Bone marrow (tissue), 2 donors: ENCODE data around the gene CASP8AP2.
A peak's percentile ranks its signal among the peaks of the same experiment; 100 is the strongest.
"Not testable (repeated sequence)": the region's sequence is repeated elsewhere in the genome, so short reads cannot be mapped to it uniquely, and the experiment has no call there.

Experiments
- DNase-seq, 2 donors: peaks; one replicate each; lab custom pipeline; 2025; lab: John Stamatoyannopoulos, UW

The CASP8AP2 gene

DNA sequence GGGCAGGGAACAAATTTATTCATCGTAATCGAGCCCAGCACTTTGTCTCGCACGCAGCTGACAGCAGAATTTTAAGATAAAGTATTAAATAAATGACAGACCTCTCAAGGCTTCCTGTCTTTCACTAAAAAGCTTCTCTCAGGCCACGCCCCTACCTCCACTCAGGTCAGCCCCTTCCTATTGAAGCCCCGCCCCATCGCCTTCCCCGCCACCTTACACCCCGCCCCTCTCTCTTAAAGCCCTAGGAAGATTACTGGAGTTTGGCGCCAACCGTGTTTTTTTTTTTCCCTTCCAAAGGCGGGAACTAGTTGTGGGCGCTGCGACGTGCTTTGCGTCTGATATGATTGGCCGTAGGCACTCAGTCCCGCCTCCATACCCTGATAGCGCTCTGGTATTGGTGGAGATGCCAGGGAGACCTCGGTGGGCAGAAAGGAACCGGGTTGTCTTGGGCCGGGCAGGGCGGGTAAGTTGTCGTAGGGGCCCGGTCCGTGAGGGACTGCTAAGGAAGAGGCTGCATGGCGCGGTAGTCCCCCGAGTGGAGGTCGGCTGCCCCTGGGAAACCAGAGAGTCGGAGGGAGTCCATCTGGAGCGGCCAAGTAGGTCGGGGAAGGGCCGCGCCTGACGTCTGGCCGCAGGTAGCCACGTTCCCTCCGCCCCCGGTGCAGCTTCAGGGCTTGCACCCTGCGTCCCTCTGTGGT, at the start of gene CASP8AP2:
Gene CASP8AP2, plus strand, starts transcription at position 409 of the 698 bp plus-strand sequence.
- DNase-seq: peak; percentile 67 to 99

DNA sequence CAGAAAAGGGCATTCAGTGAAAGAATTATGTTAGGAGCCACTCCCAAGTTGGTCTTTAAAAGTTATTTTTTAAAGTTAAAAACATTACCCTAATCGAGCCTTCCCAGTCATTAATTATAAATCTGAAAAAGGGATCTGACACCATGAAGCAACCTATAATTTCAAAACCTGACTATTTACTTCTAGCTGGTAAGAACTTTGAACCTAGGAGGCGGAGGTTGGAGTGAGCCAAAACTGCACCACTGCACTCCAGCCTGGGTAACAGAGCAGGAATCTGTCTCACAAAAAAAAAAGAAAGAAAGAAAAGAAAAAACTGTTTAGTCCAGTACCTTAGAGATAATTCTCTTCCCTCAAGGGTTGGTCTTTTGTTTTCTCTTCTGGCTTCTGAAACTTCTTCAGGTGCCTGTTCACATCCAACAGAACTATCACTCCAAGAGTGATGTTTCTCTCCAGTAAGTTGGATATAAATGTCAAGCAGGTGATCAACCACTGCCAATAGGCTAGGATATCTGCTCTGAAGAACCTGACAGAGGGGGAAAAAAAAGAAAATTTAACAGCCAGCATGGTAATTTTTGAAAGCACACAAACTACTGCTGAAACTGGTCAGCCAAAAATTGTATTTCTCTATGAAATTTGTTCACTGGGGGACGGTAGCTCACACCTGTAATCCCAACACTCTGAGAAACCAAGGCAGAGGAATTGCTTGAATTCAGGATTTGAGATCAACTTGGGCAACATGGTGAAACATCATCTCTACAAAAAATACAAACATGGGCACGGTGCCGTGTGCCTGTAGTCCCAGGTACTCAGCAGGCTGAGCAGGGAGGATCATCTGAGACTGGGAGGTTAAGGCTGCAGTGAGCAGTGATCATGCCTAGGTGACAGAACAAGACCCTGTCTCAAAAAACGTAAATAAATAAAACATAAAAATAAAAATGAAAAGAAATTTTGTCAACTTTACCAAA, 48.3 kb upstream of the CASP8AP2 start:
- no peak for DNase-seq

DNA sequence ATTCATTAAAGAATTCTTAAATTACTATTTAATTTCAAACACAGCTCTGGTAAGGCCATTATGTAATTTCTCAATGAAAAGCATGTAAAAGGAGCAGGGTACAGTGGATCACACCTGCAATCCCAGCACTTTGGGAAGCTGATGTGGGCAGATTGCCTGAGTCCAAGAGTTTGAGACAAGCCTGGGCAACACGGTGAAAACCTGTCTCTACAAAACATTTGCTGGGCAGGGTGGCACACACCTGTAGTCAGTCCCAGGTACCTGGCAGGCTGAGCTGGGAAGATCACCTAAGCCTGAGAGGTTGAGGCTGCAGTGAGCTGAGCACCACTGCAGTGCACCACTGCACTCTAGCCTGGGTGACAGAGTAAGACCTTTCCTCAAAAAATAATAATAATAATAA, 47.5 kb upstream of the CASP8AP2 start:
- no peak for DNase-seq

DNA sequence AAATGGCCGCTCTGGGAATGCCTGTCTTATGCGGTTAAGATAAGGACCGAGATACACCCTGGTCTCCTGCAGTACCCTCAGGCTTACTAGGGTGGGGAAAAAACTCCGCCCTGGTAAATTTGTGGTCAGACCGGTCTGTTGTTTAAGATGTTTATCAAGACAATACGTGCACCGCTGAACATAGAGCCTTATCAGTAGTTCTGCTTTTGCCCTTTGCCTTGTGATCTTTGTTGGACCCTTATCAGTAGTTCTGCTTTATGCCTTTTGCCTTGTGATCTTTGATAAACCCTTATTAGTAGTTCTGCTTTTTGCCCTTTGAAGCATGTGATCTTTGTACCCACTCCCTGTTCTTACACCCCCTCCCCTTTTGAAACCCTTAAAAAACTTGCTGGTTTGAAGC, 46.4 kb upstream of the CASP8AP2 start:
- not testable (repeated sequence) for DNase-seq

DNA sequence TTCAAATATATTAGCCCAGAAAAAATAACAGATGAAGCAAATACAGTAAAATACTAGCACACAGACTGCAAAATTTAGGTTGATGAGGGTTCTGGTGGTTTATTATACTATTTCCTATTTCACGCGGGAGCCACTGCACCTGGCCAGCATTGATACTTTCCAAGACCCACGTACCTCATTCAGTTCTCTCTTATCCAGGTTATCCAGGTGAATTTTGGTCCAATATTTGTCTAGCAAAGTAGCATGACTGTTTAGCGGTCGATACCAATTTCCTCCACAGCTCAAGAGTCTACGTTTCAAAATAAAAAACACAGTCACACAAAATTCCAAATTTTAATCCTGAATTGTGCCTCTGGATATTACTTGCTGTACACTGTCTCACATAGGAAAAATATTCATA, 44.8 kb upstream of the CASP8AP2 start:
- no peak for DNase-seq

DNA sequence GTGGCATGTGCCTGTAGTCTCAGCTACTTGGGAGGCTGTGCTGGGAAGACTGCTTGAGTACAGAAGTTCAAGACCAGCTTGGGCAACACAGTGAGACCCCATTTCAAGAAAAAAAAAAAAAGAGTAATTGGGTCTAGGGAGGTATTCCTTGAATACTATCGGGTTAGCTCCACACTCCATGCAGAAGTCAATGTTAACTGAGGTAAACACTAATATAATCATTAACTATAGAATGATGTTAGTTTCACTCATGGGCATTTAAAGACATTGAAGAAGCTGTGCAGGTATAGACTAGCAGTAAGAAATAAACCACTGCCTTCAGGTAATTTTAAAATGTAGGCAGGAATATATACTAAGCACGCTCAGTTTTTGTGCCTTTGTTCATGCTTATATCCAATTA, 42.7 kb upstream of the CASP8AP2 start:
- no peak for DNase-seq

DNA sequence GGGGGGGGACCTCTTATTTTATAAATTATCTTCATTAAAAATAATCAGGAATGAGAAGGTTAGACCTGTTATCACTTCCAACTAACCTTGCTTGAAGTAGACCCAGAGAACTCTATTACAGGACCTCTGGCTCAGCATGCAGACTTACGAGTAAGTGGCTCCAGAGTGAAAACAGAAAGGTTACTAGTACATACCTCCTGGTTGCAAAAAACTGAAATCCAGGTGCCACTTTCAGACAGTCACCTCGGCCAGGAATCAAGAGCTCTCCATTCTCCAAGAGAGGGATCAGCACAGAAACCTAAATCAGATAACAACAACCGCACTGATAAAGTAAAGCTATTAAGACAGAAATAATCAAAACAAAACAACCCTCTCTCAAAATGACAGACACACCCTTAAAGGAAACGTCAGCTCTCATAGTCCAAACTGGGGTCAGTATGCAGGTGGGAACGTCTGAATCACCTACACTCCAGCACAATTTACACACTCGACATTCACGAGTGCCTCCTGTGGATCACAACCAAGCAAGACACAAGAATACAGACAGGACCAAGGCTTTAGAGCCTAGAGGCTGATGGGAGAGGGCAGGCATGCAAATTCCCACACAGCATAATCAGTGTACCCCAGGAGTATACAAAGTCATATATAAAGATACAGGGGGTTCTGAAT, 41.9 kb upstream of the CASP8AP2 start:
- no peak for DNase-seq

DNA sequence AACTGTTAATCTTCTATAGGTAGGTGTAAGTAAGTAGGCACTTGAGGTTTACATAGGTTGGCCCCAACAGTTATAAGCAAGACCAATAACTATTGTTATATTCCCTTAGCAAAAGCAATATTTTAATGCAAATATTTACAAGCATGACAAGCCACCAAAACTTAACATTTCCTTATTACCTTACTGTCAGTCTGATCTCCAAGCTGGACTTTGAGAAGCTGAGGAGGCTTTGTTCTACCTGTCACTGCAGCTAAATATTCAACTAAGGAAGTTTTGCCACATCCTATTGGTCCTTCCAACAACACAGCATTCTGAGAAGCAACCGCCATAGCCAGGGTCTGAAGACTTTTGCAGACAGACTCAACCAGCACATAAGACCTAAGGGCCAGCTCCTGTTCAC, 39.7 kb upstream of the CASP8AP2 start:
- no peak for DNase-seq

DNA sequence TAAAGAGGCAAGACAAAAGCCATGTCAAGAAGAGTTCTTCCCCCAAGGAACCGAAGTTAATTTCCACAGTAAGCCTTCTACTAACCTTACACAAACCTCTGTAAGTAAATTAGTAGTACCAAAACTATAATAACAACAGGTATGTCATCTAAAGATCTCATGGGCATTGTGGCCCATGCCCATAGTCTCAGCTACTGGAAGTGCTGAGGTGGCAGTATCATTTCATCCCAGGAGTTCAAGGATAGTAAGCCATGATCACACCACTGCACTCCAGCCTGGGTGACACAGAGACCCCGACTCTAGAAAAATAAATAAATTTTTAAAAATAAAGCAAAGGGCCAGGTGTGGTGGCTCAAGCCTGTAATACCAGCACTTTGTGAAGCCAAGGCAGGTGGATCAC, 39.3 kb upstream of the CASP8AP2 start:
- DNase-seq: no peak

DNA sequence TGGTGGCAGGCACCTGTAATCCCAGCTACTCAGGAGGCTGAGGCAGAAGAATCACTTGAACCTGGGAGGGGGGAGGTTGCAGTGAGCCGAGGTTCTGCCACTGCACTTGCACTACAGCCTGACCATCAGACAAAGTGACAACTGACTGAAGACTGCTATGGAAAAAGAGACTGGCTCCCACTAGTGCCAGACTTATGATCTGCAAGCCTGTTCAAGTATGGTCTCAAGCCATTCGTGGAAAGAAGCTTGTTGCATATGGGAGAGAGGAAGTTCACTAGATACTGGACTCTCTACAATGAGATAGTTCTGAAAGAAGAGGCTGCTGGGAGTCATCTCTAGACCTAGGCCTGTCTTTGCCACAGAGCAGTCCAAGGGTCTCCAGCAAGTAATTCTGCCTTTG, 36.8 kb upstream of the CASP8AP2 start:
- DNase-seq: peak in 1 of 2 donors; percentile 32

DNA sequence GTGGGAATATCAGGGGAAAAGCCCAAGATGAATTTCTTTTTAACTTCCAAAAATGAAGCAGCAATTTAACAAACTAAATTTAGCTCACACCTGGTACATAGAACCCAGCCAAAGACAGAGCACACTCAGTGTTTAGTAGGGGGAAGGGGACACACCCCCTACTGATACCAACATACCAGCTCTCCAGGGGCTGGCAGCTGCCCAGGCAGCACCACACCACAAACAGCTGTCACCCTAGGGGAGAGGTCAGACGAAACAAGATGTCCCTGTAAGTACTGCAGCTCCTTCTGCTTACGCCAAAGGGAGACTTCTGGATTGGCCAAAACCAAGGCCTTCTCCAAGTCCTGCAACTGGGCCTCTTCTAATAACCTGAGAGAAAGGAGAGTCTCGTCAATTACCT, 36.1 kb upstream of the CASP8AP2 start:
- no peak for DNase-seq

DNA sequence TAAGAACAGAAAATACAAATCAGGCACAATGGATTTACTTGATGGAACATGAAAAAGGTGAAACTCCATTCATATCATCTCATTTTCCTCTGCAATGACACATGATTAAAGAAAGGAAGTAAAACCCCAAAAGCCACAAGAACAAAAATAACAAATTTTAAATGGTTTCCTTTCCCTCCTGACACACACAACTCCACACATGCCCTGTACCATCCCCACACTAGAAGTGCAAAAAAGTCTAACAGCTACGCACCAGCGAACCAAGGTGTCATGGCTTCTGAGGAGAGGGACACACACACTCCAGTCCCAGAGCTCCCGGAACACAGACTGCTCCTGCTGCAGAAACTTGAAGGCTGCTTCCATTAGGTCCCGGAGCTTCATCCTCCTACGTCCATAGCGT, 35.4 kb upstream of the CASP8AP2 start:
- DNase-seq: peak in 1 of 2 donors; percentile 22

DNA sequence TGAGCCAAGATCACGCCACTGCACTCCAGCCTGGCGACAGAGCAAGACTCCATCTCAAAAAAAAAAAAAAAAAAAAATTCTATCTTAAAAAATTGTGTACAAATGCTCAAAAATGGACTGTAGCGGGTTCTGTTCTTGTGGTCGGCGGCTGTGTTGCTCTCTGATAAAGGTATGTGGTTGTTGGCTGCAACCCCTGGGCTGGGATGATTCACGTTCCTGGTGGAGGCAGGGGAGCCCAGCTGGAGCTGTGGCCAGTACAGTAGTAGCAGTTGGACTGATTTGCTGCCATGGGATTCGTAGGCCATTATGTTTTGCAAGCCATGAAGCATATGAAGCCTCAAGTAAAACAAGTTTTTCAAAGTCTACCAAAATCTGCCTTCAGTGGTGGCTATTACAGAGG, 32.4 kb upstream of the CASP8AP2 start:
- no peak for DNase-seq

DNA sequence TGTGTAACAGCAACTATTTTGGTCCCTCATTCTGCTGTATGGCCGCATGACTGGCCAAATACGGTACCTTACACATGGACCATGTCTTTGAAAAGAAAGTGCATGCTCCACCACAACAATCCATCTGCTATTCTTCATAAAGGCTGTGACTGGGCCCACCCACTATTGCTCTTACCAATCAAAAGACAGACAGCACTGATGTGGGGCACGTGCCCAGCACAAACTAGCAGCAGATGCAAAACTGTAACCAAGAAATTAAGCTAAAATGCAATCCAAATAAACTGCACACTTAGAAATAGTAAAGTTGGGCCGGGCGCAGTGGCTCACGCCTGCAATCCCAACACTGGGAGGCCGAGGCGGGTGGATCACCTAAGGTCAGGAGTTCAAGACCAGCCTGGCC, 30.6 kb upstream of the CASP8AP2 start:
- no peak for DNase-seq

DNA sequence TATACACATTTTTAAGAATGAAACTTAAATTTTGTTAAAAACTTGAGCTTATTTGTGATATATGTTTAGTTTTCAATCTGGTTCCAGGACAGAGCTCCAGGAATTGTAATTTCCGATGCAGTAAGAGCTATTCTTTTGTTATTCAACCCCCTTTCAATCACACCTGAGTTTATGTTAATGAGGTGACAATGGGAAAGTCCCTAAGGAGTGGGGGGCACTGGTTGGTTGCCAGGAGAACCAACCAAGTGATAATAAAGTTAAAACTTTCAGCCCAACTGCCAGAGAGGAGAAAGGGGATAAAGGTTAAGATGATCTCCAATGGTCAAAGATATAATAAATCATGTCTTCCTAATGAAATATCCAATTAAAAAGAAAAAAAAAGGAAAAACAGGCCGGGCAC, 29.9 kb upstream of the CASP8AP2 start:
- no peak for DNase-seq

DNA sequence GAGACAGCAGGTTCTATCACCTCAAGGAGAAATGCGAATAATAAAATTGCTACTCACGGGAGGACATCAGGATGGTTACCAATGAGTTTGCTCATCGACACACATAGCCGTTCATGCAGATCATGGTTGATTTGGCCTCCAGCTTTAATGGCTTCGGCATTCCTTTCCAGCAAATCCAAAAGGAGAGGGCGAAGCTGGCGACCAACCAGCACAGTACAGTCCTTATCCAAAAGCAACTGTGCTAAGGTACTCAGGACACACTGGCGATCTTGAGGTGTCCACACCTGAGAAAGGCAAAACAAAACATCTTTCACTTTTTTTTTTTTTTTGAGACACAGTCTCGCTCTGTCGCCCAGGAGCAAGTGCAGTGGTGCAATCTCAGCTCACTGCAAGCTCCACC, 26.4 kb upstream of the CASP8AP2 start:
- DNase-seq: no peak

DNA sequence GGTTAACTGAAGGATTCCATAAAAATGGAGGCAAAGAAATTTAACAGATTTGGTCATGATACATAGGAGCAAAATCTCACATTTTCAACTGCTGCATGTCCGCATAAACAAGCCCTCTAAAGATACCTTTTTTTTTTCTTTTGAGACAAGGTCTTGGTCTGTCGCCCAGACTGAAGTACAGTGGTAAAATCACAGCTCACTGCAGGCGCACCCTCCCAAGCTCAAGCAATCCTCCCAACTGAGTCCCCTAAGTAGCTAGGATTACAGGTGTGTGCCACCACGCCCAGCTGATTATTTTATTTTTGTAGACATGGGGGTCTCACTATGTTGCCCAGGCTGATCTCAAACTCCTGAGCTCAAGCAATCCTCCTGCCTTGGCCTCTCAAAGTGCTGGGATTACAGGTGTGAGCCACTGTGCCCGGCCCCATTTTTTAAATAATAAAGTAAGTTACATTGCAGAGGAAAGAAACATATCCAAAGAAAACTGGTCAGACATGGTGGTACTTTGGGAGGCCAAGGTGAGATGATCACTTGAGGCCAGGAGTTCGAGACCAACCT, 23.8 kb upstream of the CASP8AP2 start:
- no peak for DNase-seq

DNA sequence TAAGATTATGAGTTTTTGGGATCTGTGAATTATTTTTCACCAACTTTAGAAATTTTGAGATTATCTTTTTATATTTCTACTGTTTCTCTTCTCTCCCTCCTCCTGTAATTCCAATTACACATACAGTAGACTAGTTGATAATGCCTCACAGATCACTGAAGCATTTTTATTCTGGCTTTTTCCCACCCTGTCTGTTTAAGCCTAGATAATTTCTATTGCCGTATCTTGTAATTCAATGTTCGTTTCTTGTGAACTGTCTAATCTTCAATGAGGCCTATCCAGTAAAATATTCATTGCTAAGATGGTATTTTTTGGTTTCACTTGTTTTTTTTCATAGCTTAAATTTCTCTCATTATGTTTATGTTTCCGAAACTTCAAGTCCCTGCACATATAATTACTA, 22.1 kb upstream of the CASP8AP2 start:
- no peak for DNase-seq

DNA sequence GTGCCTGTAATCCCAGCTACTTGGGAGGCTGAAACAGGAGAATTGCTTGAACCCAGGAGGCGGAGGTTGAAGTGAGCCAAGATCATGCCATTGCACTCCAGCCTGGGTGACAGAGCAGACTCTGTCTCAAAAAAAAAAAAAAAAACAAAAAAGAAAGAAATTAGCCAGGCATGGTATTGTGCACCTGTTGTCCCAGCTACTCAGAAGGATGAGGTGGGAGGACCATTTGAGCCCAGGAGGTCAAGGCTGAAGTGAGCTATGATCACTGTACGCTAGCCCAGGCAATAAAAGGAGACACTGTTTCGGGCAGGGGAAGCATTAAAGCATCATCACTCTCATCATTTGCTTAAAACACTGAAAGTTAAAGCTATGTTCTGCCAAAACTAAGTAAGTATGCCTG, 16.3 kb upstream of the CASP8AP2 start:
- not testable (repeated sequence) for DNase-seq

DNA sequence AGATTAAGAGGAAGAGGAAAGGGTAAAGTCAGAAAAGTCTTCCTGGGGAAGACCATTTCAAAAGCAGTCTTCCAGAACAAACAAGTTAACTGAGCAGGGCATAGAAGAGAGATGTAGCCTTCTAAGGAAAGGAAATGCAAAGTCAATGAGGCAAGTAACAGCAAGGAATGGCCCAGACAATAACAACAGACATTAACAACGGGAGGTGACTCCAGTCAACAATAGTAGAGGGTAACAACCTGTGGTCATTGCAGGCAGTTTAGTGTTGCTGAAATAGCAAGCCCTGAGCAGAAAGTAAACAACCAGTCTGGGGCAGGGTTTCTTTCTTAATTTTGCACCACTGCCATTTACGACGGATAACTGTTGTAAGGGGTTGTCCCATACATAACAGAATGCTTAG, 12.2 kb upstream of the CASP8AP2 start:
- DNase-seq: no peak

DNA sequence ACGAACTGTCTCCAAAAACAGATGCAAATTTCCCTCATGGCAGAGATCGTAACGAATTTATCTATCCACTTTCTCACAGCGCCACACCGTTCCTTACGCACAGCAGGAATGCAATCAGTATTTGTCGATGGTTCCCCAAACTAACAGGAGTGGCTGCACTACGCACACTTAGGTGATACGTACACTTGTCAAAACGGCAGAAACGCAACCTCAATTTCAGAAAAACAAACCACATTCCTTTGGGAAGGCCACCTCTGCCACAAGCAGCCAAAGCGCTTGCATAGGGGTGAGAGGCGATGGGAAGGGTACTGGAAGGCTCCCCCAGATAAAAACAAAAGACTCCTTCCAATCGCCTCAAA, 10.7 kb upstream of the CASP8AP2 start:
- DNase-seq: peak in 1 of 2 donors; percentile 42

DNA sequence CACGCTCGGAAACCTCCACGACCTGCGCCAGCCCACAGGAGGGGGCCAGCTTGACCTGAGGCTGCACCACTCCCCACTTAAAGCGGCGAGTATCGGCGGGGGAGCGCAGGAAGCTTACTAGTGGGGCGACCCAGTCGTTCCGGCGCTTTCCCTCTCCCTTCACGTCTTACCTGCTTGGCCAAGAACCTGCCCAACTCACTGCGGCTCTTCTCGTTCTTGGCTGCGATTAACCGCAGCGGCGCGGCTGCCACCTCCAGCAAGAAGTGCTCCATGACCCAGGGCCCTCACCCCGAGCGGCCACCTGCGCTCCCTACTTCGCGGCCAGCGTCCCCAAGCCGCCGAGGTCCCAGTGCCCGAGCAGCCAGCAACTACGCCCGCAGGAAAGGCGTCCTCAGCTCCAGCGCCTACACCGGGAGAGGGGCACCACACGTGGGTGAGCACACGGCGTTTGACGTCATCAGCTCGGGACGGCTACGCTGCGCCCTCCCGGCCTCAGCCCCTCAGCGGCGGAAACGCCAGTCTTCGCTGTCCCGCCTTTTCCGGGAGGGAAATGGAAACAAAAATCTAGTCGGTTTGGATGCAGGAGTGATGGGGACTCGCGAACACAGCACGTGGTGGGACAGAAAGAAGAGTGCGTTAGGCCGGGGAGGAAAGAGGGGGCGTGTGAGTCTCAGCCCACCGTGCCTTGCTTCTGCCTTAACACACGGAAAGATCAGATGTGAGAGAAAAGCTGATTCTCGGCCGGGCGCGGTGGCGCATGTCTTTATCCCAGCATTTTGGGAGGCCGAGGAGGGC, 10.1 kb upstream of the CASP8AP2 start, which contains the start of gene MDN1:
Gene MDN1, minus strand, starts transcription at position 459 of the 795 bp plus-strand sequence. Its CDS starts 187 bp downstream, at position 272.
- peak; percentile 55 to 93 for DNase-seq
